IPS DF 4.7 (cell line): ENCODE data around the gene SKAP2.
"Not testable (repeated sequence)": the region's sequence is repeated elsewhere in the genome, so short reads cannot be mapped to it uniquely, and the experiment has no call there.

Experiments
- DNase-seq: peaks from one replicate; pipeline ENCODE4 v3.0.0-alpha.2; 2013; ENCODE audit warnings: low spot score; ENCODE audit errors: extremely low read depth

SKAP2 gene

DNA sequence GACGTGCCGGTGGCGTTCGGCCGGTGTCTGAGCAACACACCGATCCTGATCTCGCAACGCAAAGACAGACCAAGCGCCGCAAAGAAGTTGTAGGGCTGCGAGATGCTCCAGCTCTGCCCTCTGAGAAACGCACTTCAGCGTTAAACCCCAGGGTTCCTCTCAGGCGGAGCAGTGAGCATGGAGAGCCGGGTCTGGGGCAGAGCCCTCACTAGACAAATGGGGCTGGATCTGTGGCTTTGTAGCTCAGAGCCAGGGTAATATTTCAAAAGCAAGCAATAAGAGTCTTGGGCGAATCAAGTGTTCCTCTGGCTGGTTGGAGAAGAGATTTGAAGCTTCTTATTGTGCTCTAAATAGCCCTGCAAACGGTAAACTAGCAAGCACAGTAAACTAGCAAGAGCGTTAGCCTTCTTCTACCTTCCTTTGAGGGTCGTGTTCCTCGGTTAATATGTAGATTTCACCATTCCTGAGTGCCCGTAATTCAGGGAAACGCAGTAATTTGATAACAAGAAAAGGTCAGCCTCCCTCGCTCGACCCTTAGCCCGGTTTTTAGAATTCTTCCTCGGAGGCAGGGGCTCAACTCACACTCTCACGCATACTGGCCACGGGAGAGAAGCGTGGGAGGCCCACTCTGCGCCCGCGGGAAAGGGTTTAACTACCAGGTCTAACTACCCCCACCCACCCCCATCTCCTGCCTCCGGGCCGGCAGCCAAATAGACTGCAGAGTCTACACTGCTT, 6.7 kb downstream of the SKAP2 start:
- DNase-seq: no peak

- DNase-seq: no peak
These were observed 7.3 kb downstream of the SKAP2 start for GRCh38 chr7:26857170-26857505.

DNA sequence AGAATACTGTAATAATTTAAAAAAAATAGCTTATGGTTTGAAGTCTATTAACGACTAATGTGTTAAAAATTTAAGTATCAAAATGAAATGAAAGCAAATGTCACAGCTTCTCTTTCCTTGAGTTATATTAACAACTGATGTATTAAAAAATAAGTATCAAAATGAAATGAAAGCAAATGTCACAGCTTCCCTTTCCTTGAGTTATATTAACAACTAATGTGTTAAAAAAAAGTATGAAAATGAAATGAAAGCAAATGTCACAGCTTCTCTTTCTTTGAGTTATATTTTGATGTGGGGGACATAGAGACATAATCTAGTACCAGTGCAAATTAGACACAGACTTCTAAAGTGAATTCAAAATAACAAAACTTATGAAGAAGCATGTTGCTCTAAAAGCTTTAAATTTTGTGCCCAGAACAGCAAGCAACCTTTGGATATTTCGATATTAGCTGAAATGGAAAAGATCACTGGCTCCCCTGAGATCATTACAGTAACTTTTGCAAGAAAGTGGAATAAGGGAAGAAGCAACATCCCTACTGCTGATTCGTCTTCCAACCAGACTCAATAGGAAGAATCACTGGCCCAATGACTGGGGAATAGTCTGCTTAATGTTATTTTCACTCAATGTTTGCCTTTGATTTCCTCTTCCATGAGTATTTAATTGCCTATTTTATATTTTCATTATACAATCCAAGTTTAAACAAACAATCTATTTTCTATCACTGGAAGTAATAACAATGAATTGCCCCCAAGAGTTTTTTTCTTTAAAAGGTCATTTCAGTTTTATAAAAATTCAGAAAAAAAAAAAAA, 8.0 kb downstream of the SKAP2 start:
- DNase-seq: no peak

- DNase-seq: no peak
These were observed 9.2 kb downstream of the SKAP2 start for GRCh38 chr7:26854876-26855855.

GRCh38 chr7:26853788-26854393, 10.5 kb downstream of the SKAP2 start:
- no peak for DNase-seq

- no peak for DNase-seq
These were observed 14.2 kb downstream of the SKAP2 start for GRCh38 chr7:26850193-26850651.

DNA sequence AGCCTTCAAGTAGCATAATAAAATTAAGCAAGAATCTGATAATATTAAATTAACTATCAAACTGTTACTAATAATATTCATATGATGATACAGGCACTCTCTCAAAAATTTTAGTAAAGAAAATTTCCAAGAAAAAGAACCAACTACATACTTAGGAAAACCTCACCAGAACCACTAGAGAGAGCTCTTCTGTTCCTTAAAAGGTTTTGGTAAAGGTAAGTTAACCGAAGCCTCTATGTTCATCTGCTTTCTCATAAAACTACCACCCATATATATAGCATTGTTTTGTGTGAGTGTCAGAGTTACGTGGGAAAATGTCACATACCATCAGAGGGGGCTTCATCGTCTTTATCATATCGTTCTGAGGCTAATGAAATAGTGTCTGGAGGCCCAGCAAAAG, 20.7 kb downstream of the SKAP2 start:
- no peak for DNase-seq

- no peak for DNase-seq
These were observed 21.5 kb downstream of the SKAP2 start for GRCh38 chr7:26842897-26843296.

DNA sequence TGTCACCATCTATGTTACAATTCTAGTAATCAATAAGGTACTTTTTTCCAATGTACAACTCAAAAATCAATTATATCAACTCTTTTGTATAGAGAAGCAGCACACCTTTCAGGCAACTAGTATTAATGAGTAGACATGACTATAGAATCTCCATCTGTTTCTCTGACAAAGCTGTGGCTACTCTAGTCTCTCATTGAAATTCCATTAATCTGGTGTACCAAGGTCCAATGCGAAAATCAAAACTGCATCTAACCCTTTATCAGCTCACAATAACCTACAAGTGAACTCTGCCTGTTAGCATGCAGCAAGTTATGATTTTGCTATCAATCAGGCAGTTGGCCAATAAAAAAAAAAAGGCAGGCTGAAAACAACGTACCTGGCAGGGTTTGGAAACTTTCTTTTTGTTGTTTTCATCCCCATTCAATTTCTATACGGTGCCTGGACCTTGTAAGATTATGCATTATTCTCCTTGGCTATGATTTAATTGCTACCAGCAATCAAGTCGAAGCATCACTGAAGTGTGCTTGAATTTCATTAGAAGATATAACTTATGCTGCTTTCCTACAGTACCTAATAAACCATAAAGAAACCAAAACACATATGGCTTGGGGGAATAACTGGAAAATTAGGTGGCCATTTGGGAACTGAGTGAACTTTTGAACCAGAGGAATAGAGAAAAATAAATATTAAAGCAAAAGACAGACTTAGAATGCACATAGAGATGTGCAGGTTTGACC, 23.2 kb downstream of the SKAP2 start:
- DNase-seq: no peak

GRCh38 chr7:26836793-26837192, 27.6 kb downstream of the SKAP2 start:
- not testable (repeated sequence) for DNase-seq

DNA sequence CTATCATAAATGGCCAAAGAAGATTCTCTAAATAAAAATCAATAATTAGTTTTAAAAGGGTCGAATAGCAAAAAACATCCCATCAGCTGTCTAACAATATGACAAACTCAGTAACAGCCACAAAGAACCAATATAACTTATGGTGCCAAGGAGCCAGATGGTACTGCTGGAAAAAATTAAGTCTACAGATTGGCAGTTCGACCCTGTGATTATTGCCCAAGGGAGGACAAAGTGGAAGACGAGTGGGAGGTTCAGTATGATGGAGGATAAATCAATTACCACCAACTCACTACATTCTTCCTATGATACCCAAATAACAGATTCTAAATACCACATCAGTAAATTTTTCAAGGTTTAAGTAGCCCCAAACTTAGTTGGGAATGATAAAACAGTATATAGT, 49.0 kb downstream of the SKAP2 start:
- DNase-seq: no peak

DNA sequence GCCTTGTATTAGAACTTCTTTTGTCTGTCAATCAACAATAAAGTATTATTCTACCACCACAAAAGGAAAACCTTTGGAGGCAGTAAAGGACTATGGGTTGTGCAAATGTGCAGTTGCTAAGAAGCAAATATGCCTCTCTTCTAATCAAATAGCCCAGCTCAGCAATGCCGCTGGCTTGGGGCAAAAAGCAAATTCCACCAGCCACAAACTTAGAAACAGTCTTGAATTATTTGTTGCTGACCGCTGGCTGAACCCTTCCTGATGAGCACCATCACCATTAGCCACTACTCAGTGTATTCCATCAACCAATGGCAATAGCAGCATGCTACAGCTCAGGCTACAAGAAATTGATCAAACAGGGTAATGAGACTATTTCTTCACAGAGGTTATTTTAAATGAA, 51.0 kb downstream of the SKAP2 start:
- DNase-seq: no peak

- DNase-seq: no peak
These were observed 69.8 kb downstream of the SKAP2 start for GRCh38 chr7:26794541-26794940.

GRCh38 chr7:26792576-26792975, 71.8 kb downstream of the SKAP2 start:
- DNase-seq: no peak

DNA sequence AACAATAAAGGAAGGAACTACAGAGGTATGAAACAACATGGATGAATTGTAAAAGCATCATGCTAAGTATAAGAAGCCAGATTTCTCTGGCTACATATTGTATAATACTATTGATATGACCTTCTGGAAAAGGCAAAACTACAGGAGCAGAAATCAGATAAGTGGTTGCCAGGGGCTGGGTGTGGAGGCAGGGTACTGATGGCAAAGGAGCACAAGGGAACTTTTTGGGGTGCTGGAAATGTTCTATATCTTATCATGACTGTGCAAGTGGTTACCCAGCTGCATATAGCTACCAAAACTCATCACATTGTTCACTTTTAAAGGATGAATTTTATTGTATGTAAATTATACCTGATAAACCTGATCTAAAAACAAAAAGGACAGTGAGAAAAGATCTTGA, 72.4 kb downstream of the SKAP2 start:
- DNase-seq: no peak

DNA sequence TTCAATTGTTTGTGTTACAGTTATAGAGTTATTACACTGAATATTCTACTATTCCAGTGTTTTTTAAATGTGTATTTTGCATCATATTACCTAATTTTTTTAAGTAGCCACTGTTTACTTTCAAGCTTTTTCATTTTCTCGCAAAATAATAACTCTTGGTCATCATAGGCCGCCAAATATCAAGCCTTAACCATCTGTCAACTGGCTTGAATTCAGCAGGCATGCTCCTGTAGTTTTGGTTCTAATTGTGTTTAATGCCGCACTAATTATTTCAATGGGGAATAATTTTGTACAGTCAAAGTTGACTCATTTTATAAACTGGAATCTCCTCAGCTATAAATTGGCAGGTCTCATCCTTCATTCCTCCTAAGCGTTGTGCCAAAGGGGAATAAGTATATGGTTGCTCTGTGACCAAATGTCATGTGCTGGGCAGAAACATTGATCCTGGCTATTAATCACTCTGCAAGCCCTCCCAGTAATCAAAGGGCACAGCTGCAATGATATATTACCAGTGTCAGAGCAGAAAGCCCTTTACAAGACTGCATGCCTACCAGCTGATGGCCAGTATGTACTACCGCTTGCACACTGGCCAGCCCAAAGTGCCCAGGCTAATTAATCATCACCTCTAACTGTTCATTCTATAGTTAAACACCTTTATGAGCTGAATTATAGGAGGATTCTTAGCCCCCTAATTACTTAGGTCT, 74.8 kb downstream of the SKAP2 start:
- no peak for DNase-seq

DNA sequence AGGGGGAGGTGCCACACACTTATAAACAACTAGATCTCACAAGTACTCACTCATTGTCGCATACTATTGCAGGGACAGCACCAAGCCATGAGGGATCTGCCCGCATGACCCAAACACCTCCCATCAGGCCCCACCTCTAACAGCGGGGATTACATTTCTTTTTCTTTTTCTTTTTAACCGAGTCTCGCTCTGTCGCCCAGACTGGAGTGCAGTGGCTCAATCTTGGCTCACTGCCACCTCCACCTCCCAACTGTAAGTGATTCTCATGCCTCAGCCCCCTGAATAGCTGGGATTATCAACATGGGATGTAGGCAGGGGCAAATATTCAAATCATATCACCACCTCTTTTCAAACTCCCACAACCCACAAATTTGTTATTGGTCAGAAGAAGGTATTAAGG, 76.7 kb downstream of the SKAP2 start:
- DNase-seq: no peak

- no peak for DNase-seq
These were observed 80.3 kb downstream of the SKAP2 start for GRCh38 chr7:26784118-26784517.

GRCh38 chr7:26782501-26782900, 81.9 kb downstream of the SKAP2 start:
- no peak for DNase-seq
